GM19452 (cell line): ENCODE results near the gene LRRC49.

ENCODE experiments used
- ATAC-seq: cut with Tn5 transposase; IDR thresholded peaks from one replicate; pipeline ENCODE4 v1.9.1; 2021; ENCODE audit not compliant: unreplicated experiment

Gene LRRC49

DNA sequence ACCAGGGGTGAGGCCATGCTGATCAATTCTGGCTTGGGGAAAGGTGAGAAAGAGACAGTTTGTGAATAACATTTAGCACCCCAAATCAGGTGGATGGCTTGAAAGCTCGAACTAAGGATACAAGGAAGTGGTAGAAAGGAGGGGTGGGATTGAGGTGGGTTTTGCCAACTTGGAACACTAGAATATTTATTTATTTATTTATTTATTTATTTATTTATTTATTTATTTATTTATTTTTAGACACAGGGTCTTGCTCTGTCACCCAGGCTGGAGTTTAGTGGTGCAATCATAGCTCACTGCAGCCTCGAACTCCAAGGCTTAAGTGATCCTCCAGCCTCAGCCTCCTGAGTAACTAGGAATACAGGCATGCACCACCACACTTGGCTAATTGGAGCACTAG lies 191.6 kb downstream of the LRRC49 start:
- no peak for ATAC-seq

- no peak for ATAC-seq
Measured at GRCh38 chr15:71085809-71086208, 193.2 kb downstream of the LRRC49 start.

- ATAC-seq = no peak
Measured at GRCh38 chr15:71088155-71088554, 195.5 kb downstream of the LRRC49 start.

GRCh38 chr15:71088683-71089082 lies 196.1 kb downstream of the LRRC49 start:
- no peak for ATAC-seq

- ATAC-seq = no peak
Measured at GRCh38 chr15:71089801-71090200, 197.2 kb downstream of the LRRC49 start.

- no peak for ATAC-seq
Measured at GRCh38 chr15:71091601-71092000, 199.0 kb downstream of the LRRC49 start.

DNA sequence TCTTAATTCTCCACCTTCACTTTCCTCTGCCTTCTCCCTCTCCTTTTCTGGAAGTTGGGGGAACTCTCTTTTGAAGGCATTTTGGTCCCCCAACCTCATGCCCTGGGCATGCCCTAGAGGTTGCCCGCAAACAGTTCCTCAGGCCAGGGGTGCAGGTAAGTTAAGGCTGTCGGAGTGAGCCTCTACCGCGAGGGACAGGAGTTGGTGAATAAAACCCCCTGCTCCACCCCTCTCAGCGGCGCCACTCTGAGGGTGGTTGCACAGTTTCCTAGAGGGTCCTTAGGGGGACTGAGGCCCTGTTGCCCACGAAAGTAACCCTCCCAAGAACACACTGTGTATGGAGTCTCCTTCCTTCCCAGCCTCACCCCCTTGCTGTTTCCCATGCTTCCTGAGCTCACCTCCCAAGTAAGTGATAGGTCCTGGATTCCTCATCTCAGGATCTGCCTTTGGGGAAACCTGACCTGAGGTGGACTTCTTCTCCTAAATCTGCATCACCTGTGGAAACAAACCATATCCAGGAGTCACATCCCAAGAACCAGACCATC lies 199.5 kb downstream of the LRRC49 start:
- ATAC-seq = no peak

GRCh38 chr15:71093054-71094024 lies 200.7 kb downstream of the LRRC49 start:
- ATAC-seq = no peak

DNA sequence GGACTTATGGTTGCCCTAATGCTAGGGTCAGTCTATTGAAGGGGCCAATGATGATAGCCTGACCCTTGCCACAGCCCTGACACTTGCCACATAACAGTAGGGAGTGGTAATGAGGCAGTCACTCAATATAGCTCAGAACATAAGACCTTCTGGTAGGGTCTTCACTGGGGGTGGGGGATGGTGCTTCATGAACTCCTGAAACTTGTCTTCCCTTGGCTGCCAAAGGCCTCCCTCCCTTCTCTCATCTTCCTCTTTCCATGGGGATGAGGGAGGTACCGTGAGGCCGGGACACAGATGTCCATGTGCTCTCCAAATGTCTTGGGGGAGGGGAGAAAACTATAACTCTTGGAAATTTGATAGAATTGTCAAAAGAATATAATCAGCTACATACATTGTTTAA lies 201.5 kb downstream of the LRRC49 start:
- no peak for ATAC-seq

DNA sequence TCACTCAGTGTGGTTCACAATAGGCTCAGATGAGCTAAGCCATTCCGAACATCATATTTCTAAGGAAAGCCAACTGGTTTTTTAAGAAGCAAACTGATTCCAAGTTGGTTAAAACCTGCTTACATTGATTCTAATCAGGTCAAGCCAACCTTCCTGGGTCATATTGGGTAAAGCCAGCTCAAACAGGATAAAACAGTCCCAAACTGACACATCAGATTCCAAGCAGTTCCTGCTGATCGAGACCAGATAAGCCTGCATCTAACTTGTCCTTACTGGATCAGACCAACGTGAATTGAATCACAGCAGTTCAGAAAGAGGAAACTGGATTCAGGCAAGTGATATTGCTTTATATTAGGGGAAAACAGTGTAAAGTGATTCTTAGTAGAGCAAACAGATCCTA lies 204.1 kb downstream of the LRRC49 start:
- no peak for ATAC-seq

DNA sequence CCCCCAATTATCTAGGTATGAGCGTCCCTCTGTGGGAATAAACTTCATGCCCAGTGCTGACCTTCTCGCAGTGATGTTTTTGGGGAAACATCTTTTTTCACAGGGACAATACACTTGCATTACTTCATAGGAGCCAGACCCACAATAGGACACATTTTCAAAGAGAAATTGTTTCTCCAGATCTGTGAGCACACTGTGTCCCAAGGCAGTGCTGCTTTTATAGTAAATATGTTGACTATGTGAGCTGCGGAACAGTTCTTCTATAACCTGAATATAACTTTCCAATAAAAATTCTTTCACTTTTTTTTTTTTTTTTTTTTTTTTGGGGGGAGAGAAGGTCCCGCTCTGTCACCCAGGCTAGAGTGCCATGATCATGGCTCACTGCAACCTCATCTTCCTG lies 205.3 kb downstream of the LRRC49 start:
- no peak for ATAC-seq

- ATAC-seq = no peak
Measured at GRCh38 chr15:71098920-71099319, 206.3 kb downstream of the LRRC49 start.
